Measurements from ENCODE around the gene OBP2B. TPM values are rescaled to one million over a fixed set of nuclear protein-coding genes. Genes with fewer than 3 reads are reported as not detected.
"Not testable (repeated sequence)": the region's sequence is repeated elsewhere in the genome, so short reads cannot be mapped to it uniquely, and the experiment has no call there.

The OBP2B gene
- total RNA-seq, 4 donors from 2014 or later = not detected

- in situ Hi-C loops (cut with MboI; ENCODE audit: low sequenced_read_pairs in 4 of 4) (no loop called here), intact Hi-C loops (cut with DNase I; ENCODE audit: low total_unique reads) (no loop called here)
- H3K27ac ChIP-seq = no peak overlapping the region
- H3K4me3 ChIP-seq = no peak overlapping the region
- ATAC-seq (no peak), DNase-seq (no peak)
- peaks cover 13 to 14% of the 10 kb centered on the region in 2 donors for H3K4me1 ChIP-seq
- no peaks in the 10 kb centered on the region for H3K9me3 ChIP-seq
- peaks cover 7 to 18% (median 13%) of the 10 kb centered on the region in 3 donors for H3K27me3 ChIP-seq
- TF ChIP-seq POLR2A (IDR thresholded peaks at IDR 0.05) (no peak), CTCF (IDR thresholded peaks at IDR 0.05 in 4 of 5, conservative IDR thresholded peaks at IDR 0.05 in 1 of 5) (no peak)
- no peaks in the 10 kb centered on the region for H3K36me3 ChIP-seq
These were observed 26.6 kb upstream of the OBP2B start for GRCh38 chr9:133235549-133236222.

GRCh38 chr9:133234577-133235322, 25.7 kb upstream of the OBP2B start:
- Histone ChIP-seq H3K27me3 (peaks cover 7 to 13% (median 11%) of the 10 kb centered on the region in 3 donors), H3K27ac (peak overlapping the region in 3 of 4 donors; percentile 20 to 51 (median 31)), H3K4me3 (no peak overlapping the region), H3K4me1 (peaks cover 13 to 14% of the 10 kb centered on the region in 2 donors), H3K9me3 (no peaks in the 10 kb centered on the region), H3K36me3 (no peaks in the 10 kb centered on the region)
- intact Hi-C loops (cut with DNase I; ENCODE audit: low total_unique reads) (no loop called here), in situ Hi-C loops (cut with MboI; ENCODE audit: low sequenced_read_pairs in 4 of 4) (no loop called here)
- ATAC-seq (no peak), DNase-seq (no peak)
- TF ChIP-seq CTCF (IDR thresholded peaks at IDR 0.05 in 4 of 5, conservative IDR thresholded peaks at IDR 0.05 in 1 of 5) (no peak), POLR2A (IDR thresholded peaks at IDR 0.05) (no peak)

- in situ Hi-C loops (cut with MboI; ENCODE audit: low sequenced_read_pairs in 4 of 4) = no loop called here
- H3K27me3 ChIP-seq = peaks cover 5 to 8% (median 7%) of the 10 kb centered on the region in 3 donors
- ATAC-seq (no peak), DNase-seq (no peak)
- H3K27ac ChIP-seq = peak overlapping the region in 3 of 4 donors; percentile 20 to 51 (median 31)
- intact Hi-C loops (cut with DNase I; ENCODE audit: low total_unique reads) = no loop called here
- peaks cover 9% of the 10 kb centered on the region in 2 donors for H3K4me1 ChIP-seq
- H3K36me3 ChIP-seq = no peaks in the 10 kb centered on the region
- TF ChIP-seq CTCF (IDR thresholded peaks at IDR 0.05 in 4 of 5, conservative IDR thresholded peaks at IDR 0.05 in 1 of 5) (no peak), POLR2A (IDR thresholded peaks at IDR 0.05) (no peak)
- H3K9me3 ChIP-seq = no peaks in the 10 kb centered on the region
- H3K4me3 ChIP-seq = no peak overlapping the region
These were observed 24.8 kb upstream of the OBP2B start for GRCh38 chr9:133233681-133234432.

- DNase-seq; H3K4me1 ChIP-seq; H3K9me3 ChIP-seq; H3K27ac ChIP-seq; intact Hi-C loops (cut with DNase I; ENCODE audit: low total_unique reads); H3K27me3 ChIP-seq; H3K36me3 ChIP-seq; ATAC-seq; in situ Hi-C loops (cut with MboI; ENCODE audit: low sequenced_read_pairs in 4 of 4); H3K4me3 ChIP-seq: not testable (repeated sequence)
These were observed 23.0 kb upstream of the OBP2B start for GRCh38 chr9:133231934-133232568.

GRCh38 chr9:133230514-133230913, 21.5 kb upstream of the OBP2B start:
- H3K27me3 ChIP-seq; H3K27ac ChIP-seq; H3K9me3 ChIP-seq; H3K36me3 ChIP-seq; H3K4me3 ChIP-seq; ATAC-seq; H3K4me1 ChIP-seq; DNase-seq; in situ Hi-C loops (cut with MboI; ENCODE audit: low sequenced_read_pairs in 4 of 4); intact Hi-C loops (cut with DNase I; ENCODE audit: low total_unique reads): not testable (repeated sequence)
